SU-DHL-6 (cell line): Measurements from ENCODE around the gene PNMA8C.

ENCODE experiments used
- H2AFZ ChIP-seq: fragments of 200-600 bp; sonication (generic); 2 replicates; pipeline ENCODE4 v1.6.1; 2014; ENCODE audit warnings: low read depth, mild to moderate bottlenecking, moderate library complexity, mixed read lengths, antibody characterized with exemption, low read length; ENCODE audit not compliant: severe bottlenecking
- H3F3A ChIP-seq: fragments of 200-600 bp; shearing (Covaris generic); 2 replicates; pipeline ENCODE4 v1.6.0; 2016; ENCODE audit warnings: antibody characterized with exemption, mild to moderate bottlenecking; ENCODE audit not compliant: insufficient read depth
- H3K27ac ChIP-seq: fragments of 200-600 bp; sonication (generic); 2 replicates; pipeline ENCODE4 v1.5.1; 2016; ENCODE audit warnings: low read depth, mild to moderate bottlenecking, low read length, moderate library complexity, mixed read lengths
- H3K27me3 ChIP-seq: fragments of 200-600 bp; sonication (generic), shearing (Covaris generic); 2 replicates; pipeline ENCODE4 v1.6.0; 2014; ENCODE audit warnings: mild to moderate bottlenecking, low read length
- H3K36me3 ChIP-seq: fragments of 200-600 bp; sonication (generic); 2 replicates; pipeline ENCODE4 v1.6.1; 2014; ENCODE audit warnings: mild to moderate bottlenecking, low read length, mixed read lengths
- H3K4me2 ChIP-seq: fragments of 300-600, 200-600 bp; shearing (Covaris generic), sonication (generic); 2 replicates; pipeline ENCODE4 v1.6.0; 2014; ENCODE audit warnings: low read length, low read depth, mild to moderate bottlenecking; ENCODE audit not compliant: poor library complexity, severe bottlenecking
- H3K4me3 ChIP-seq: fragments of 200-600 bp; sonication (generic); 2 replicates; pipeline ENCODE4 v1.5.1; 2014; ENCODE audit warnings: antibody characterized with exemption, low read length, mild to moderate bottlenecking, mixed read lengths; ENCODE audit not compliant: insufficient read depth, poor library complexity, severe bottlenecking
- H3K79me2 ChIP-seq: fragments of 200-600 bp; sonication (generic); 2 replicates; pipeline ENCODE4 v1.6.1; 2014; ENCODE audit warnings: mild to moderate bottlenecking, low read length, moderate library complexity; ENCODE audit not compliant: insufficient read depth
- H3K9ac ChIP-seq: fragments of 200-600 bp; sonication (generic); 2 replicates; pipeline ENCODE4 v1.7.0; 2014; ENCODE audit warnings: mild to moderate bottlenecking, low read length
- H3K9me2 ChIP-seq: fragments of 200-600 bp; sonication (generic); replicated peaks from 2 replicates; pipeline ENCODE4 v1.6.1; 2014; ENCODE audit warnings: low read length; ENCODE audit not compliant: insufficient read depth
- H3K9me3 ChIP-seq: fragments of 200-600 bp; sonication (generic); 2 replicates; pipeline ENCODE4 v1.6.1; 2014; ENCODE audit warnings: low read length, mixed read lengths; ENCODE audit not compliant: insufficient read depth
- H4K20me1 ChIP-seq: fragments of 200-600 bp; sonication (generic); 2 replicates; pipeline ENCODE4 v1.6.1; 2014; ENCODE audit warnings: low read depth, mild to moderate bottlenecking, antibody characterized with exemption, low read length, moderate library complexity, mixed read lengths
- EZH2phosphoT487 ChIP-seq: fragments of 200-600 bp; sonication (generic), shearing (Covaris generic); conservative IDR thresholded peaks from 2 replicates; pipeline ENCODE4 v1.6.1; 2018; ENCODE audit warnings: mild to moderate bottlenecking, antibody characterized with exemption, low read length, moderate library complexity, mixed read lengths
- TF ChIP-seq, protein P1 (sequence below): fragments of 200-600 bp; sonication (generic); IDR thresholded peaks from one replicate; pipeline ENCODE4 v1.5.1; 2017; ENCODE audit warnings: antibody characterized with exemption, mild to moderate bottlenecking, low read length, moderate library complexity; ENCODE audit not compliant: insufficient read depth, poor library complexity, severe bottlenecking

PNMA8C gene

DNA sequence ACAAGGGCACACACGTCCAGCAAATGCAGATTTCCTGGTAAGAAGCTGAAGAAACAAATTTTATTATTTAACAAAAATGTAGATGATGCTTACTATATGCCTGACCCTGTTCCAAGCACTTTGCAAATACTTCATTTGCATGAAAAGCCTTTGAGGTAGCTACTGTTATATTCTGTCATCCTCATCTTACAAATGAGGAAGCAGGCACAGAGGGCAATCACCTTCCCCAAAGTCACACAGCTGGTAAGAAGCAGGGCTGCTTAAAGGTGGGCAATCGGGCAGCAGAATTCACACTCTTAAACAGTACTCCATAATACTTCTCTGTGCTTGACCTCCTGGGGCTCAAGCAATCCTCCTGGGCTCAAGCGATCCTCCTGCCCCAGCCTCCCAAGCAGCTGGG is 18.3 kb upstream of the PNMA8C start:
- H3K36me3 ChIP-seq = 0 out of 2 replicates have a peak, but pooled peaks cover 7% of the 10 kb centered on the region
- H3F3A ChIP-seq = peaks cover 7% of the 10 kb centered on the region
- H3K4me3 ChIP-seq = peak overlapping the region; percentile 45
- H3K27me3 ChIP-seq = no peaks in the 10 kb centered on the region
- H2AFZ ChIP-seq = no peak overlapping the region
- peaks cover 9% of the 10 kb centered on the region; the same call in 1 of the 2 replicates for H3K79me2 ChIP-seq
- H3K9ac ChIP-seq = peak overlapping the region; percentile 57
- no peaks in the 10 kb centered on the region for H3K9me2 ChIP-seq
- peak overlapping the region; percentile 72 for H3K27ac ChIP-seq
- peak overlapping the region; percentile 64 for H3K4me2 ChIP-seq
- H4K20me1 ChIP-seq = no peaks in the 10 kb centered on the region
- no peaks in the 10 kb centered on the region for H3K9me3 ChIP-seq
- TF ChIP-seq, protein P1, sequence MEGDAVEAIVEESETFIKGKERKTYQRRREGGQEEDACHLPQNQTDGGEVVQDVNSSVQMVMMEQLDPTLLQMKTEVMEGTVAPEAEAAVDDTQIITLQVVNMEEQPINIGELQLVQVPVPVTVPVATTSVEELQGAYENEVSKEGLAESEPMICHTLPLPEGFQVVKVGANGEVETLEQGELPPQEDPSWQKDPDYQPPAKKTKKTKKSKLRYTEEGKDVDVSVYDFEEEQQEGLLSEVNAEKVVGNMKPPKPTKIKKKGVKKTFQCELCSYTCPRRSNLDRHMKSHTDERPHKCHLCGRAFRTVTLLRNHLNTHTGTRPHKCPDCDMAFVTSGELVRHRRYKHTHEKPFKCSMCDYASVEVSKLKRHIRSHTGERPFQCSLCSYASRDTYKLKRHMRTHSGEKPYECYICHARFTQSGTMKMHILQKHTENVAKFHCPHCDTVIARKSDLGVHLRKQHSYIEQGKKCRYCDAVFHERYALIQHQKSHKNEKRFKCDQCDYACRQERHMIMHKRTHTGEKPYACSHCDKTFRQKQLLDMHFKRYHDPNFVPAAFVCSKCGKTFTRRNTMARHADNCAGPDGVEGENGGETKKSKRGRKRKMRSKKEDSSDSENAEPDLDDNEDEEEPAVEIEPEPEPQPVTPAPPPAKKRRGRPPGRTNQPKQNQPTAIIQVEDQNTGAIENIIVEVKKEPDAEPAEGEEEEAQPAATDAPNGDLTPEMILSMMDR = no peak
- no peak for TF ChIP-seq EZH2phosphoT487

DNA sequence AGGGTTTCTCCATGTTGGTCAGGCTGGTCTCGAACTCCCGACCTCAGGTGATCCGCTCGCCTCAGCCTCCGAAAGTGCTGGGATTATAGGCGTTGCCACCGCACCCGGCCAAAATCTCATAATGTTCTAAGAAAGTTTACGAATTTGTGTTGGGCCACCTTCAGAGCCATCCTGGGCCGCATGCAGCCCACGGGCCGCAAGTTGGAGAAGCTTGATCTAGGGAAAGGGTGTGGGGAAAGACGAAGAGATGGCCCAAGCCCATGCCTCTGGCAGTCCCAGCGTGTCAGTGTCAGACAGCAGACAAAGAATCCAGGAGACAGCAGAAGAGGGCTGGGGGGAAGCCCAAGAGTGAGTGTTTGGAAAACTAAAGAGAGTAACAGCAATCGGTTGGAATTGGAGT is 17.3 kb upstream of the PNMA8C start:
- Histone ChIP-seq H3K36me3 (0 out of 2 replicates have a peak, but pooled peaks cover 7% of the 10 kb centered on the region), H3K4me3 (no peak overlapping the region), H3K9ac (no peak overlapping the region), H4K20me1 (no peaks in the 10 kb centered on the region), H3K27ac (no peak overlapping the region), H3F3A (peaks cover 8% of the 10 kb centered on the region), H3K79me2 (peaks cover 9% of the 10 kb centered on the region; the same call in 1 of the 2 replicates), H3K9me3 (no peaks in the 10 kb centered on the region), H3K4me2 (no peak overlapping the region), H3K27me3 (no peaks in the 10 kb centered on the region), H2AFZ (no peak overlapping the region), H3K9me2 (no peaks in the 10 kb centered on the region)
- TF ChIP-seq EZH2phosphoT487 = no peak
- TF ChIP-seq, protein P1 = no peak

DNA sequence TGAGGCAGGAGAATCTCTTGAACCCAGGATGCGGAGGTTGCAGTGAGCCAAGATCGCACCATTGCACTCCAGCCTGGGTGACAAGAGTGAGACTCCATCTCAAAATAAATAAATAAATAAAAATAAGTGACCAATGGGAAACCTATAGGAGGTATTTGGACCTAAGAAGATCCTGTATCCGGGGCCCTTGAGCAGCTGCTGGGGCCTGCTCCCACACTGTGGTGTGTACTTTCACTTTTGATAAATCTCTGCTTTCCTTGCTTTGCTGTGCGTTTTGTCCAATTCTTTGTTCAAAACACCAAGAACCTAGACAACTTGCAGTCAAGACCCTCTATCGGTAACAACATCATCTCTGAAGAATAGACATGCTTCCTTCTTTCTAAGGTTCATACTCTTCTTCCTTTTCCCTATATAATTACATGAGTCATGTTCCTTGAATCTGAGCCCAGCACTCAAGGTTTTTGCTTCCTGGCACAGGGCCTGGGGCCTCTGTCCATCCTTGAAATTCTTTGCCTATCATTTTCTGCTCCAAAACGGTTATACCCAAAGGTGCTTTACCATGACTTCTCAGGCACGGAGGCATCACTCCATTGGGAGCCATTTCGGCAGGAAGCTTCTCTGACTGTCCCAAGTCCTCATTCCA is 14.2 kb upstream of the PNMA8C start:
- H3K27ac ChIP-seq = no peak overlapping the region
- H3F3A ChIP-seq = 0 out of 2 replicates have a peak, but pooled peaks cover 4% of the 10 kb centered on the region
- TF ChIP-seq EZH2phosphoT487 = no peak
- TF ChIP-seq, protein P1 = no peak
- no peaks in the 10 kb centered on the region for H3K27me3 ChIP-seq
- no peak overlapping the region for H2AFZ ChIP-seq
- no peaks in the 10 kb centered on the region for H4K20me1 ChIP-seq
- H3K9me2 ChIP-seq = no peaks in the 10 kb centered on the region
- no peak overlapping the region for H3K9ac ChIP-seq
- H3K79me2 ChIP-seq = peaks cover 7% of the 10 kb centered on the region; the same call in 1 of the 2 replicates
- H3K4me2 ChIP-seq = no peak overlapping the region
- no peaks in the 10 kb centered on the region for H3K9me3 ChIP-seq
- no peaks in the 10 kb centered on the region for H3K36me3 ChIP-seq
- H3K4me3 ChIP-seq = no peak overlapping the region
